Measurements from ENCODE around the gene DPT. TPM values are rescaled to one million over a fixed set of nuclear protein-coding genes. Genes with fewer than 3 reads are reported as not detected.
A peak's percentile ranks its signal among the peaks of the same experiment; 100 is the strongest.
"Not testable (repeated sequence)": the region's sequence is repeated elsewhere in the genome, so short reads cannot be mapped to it uniquely, and the experiment has no call there.

DPT gene
- total RNA-seq: under 0.01 TPM

GRCh38 chr1:168728473-168729404 lies at the start of gene DPT:
Gene DPT, minus strand, starts transcription at chr1:168729206. Its CDS starts 32 bp downstream, at chr1:168729174.
- DNase-seq (ENCODE audit: low spot score in 2 of 2): no peak
- no peak for FAIRE-seq

- no peak for FAIRE-seq
- DNase-seq (ENCODE audit: low spot score in 2 of 2): no peak
Measured at GRCh38 chr1:168775366-168775765, 46.4 kb upstream of the DPT start.

- no peak for FAIRE-seq
- no peak for DNase-seq (ENCODE audit: low spot score in 2 of 2)
Measured at GRCh38 chr1:168774241-168774640, 45.2 kb upstream of the DPT start.

GRCh38 chr1:168772428-168773060 lies 43.5 kb upstream of the DPT start:
- FAIRE-seq (no peak), DNase-seq (ENCODE audit: low spot score in 2 of 2) (no peak)

GRCh38 chr1:168771104-168771630 lies 42.2 kb upstream of the DPT start:
- FAIRE-seq (peak; percentile 81), DNase-seq (ENCODE audit: low spot score in 2 of 2) (no peak)

- DNase-seq (ENCODE audit: low spot score in 2 of 2); FAIRE-seq: not testable (repeated sequence)
Measured at GRCh38 chr1:168769893-168770292, 40.9 kb upstream of the DPT start.

GRCh38 chr1:168767894-168768584 lies 39.0 kb upstream of the DPT start:
- no peak for FAIRE-seq
- no peak for DNase-seq (ENCODE audit: low spot score in 2 of 2)

GRCh38 chr1:168766568-168766967 lies 37.6 kb upstream of the DPT start:
- no peak for FAIRE-seq
- DNase-seq (ENCODE audit: low spot score in 2 of 2): no peak

- no peak for FAIRE-seq
- no peak for DNase-seq (ENCODE audit: low spot score in 2 of 2)
Measured at GRCh38 chr1:168763031-168763430, 34.0 kb upstream of the DPT start.

GRCh38 chr1:168762473-168762872 lies 33.5 kb upstream of the DPT start:
- no peak for FAIRE-seq
- no peak for DNase-seq (ENCODE audit: low spot score in 2 of 2)

GRCh38 chr1:168760781-168761180 lies 31.8 kb upstream of the DPT start:
- DNase-seq (ENCODE audit: low spot score in 2 of 2): no peak
- no peak for FAIRE-seq

GRCh38 chr1:168760241-168760640 lies 31.2 kb upstream of the DPT start:
- DNase-seq (ENCODE audit: low spot score in 2 of 2) (no peak), FAIRE-seq (no peak)

- no peak for FAIRE-seq
Measured at GRCh38 chr1:168759077-168759476, 30.1 kb upstream of the DPT start.

GRCh38 chr1:168758503-168758902 lies 29.5 kb upstream of the DPT start:
- DNase-seq (ENCODE audit: low spot score in 2 of 2) (no peak), FAIRE-seq (no peak)

More at GRCh38 chr1:168759077-168759476, 30.1 kb upstream of the DPT start:
- DNase-seq (ENCODE audit: low spot score in 2 of 2): no peak

GRCh38 chr1:168755800-168756418 lies 26.9 kb upstream of the DPT start:
- FAIRE-seq (no peak), DNase-seq (ENCODE audit: low spot score in 2 of 2) (no peak)

- FAIRE-seq: no peak
- DNase-seq (ENCODE audit: low spot score in 2 of 2): no peak
Measured at GRCh38 chr1:168752171-168752832, 23.3 kb upstream of the DPT start.

GRCh38 chr1:168751195-168751650 lies 22.2 kb upstream of the DPT start:
- DNase-seq (ENCODE audit: low spot score in 2 of 2): no peak
- no peak for FAIRE-seq

- DNase-seq (ENCODE audit: low spot score in 2 of 2) (no peak), FAIRE-seq (no peak)
Measured at GRCh38 chr1:168742994-168743650, 14.1 kb upstream of the DPT start.

- no peak for FAIRE-seq
Measured at GRCh38 chr1:168742386-168742785, 13.4 kb upstream of the DPT start.

More at GRCh38 chr1:168742386-168742785, 13.4 kb upstream of the DPT start:
- no peak for DNase-seq (ENCODE audit: low spot score in 2 of 2)

All from frontal cortex (tissue), 4 donors.